ENCODE data around the gene DIP2C. TPM values are rescaled to one million over a fixed set of nuclear protein-coding genes. Genes with fewer than 3 reads are reported as not detected.
A peak's percentile ranks its signal among the peaks of the same experiment; 100 is the strongest.

Gene DIP2C
- total RNA-seq, 1 donor from 2014 or later: 52.6 TPM

GRCh38 chr10:423178-423577 is 266.3 kb downstream of the DIP2C start:
- peaks cover under 1% of the 10 kb centered on the region for H3K36me3 Mint-ChIP-seq (ENCODE audit: unreplicated experiment)
- no peak for DNase-seq
- no peak overlapping the region for H3K4me3 Mint-ChIP-seq (ENCODE audit: unreplicated experiment)
- H3K4me1 Mint-ChIP-seq (ENCODE audit: low read depth, unreplicated experiment): peaks cover 19% of the 10 kb centered on the region
- TF ChIP-seq, protein P1, sequence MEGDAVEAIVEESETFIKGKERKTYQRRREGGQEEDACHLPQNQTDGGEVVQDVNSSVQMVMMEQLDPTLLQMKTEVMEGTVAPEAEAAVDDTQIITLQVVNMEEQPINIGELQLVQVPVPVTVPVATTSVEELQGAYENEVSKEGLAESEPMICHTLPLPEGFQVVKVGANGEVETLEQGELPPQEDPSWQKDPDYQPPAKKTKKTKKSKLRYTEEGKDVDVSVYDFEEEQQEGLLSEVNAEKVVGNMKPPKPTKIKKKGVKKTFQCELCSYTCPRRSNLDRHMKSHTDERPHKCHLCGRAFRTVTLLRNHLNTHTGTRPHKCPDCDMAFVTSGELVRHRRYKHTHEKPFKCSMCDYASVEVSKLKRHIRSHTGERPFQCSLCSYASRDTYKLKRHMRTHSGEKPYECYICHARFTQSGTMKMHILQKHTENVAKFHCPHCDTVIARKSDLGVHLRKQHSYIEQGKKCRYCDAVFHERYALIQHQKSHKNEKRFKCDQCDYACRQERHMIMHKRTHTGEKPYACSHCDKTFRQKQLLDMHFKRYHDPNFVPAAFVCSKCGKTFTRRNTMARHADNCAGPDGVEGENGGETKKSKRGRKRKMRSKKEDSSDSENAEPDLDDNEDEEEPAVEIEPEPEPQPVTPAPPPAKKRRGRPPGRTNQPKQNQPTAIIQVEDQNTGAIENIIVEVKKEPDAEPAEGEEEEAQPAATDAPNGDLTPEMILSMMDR (IDR thresholded peaks at IDR 0.05; ENCODE audit: partially characterized antibody, unreplicated experiment): no peak
- H3K27me3 Mint-ChIP-seq (ENCODE audit: unreplicated experiment): no peaks in the 10 kb centered on the region
- H3K27ac Mint-ChIP-seq (ENCODE audit: unreplicated experiment): no peak overlapping the region
- H3K9me3 Mint-ChIP-seq (ENCODE audit: unreplicated experiment): peaks cover 8% of the 10 kb centered on the region

DNA sequence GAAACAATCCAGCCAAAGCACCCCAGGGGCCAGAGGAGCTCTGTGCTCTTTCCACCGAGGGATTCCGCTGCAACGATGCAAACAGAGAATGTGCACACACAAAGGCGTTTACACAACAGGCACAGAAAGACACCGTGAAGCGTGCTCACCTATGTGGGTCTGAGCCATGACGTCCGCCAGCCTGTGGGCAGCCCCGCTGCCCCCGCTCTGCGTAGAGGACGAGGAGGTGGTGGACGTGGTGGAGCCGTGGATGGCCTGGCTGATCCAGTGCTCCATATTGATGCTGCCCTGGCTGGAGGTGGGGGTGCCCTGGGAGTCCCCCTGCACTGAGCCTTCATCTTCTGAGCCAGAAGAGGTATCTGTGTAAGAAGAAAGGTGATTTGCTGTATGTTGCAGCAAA is 266.8 kb downstream of the DIP2C start:
- TF ChIP-seq, protein P1 (IDR thresholded peaks at IDR 0.05; ENCODE audit: partially characterized antibody, unreplicated experiment): no peak
- no peak for DNase-seq
- Mint-ChIP-seq H3K4me1 (ENCODE audit: low read depth, unreplicated experiment) (peaks cover 19% of the 10 kb centered on the region), H3K27ac (ENCODE audit: unreplicated experiment) (no peak overlapping the region), H3K4me3 (ENCODE audit: unreplicated experiment) (no peak overlapping the region), H3K36me3 (ENCODE audit: unreplicated experiment) (no peaks in the 10 kb centered on the region), H3K9me3 (ENCODE audit: unreplicated experiment) (peaks cover 8% of the 10 kb centered on the region), H3K27me3 (ENCODE audit: unreplicated experiment) (no peaks in the 10 kb centered on the region)

DNA sequence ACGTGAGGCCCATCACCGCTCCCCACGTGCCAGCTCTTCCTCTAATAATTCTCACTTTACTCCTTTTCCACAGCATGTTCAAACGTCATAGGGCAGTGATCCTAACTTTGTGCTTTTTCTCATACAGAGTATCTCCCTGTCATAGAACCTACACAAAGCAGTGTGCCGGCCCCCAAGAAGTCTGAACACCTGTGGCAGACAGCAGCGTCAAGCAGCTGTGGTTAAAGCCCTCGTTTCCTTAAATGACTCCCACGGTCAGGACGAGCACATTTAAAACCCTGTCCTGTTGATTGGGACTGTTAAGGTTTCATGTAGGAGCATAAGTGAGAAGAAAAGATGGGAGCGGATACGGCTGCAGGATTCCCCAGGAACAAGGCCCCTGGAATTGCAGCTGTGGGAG is 267.2 kb downstream of the DIP2C start:
- no peak for DNase-seq
- TF ChIP-seq, protein P1 (IDR thresholded peaks at IDR 0.05; ENCODE audit: partially characterized antibody, unreplicated experiment): no peak
- no peaks in the 10 kb centered on the region for H3K36me3 Mint-ChIP-seq (ENCODE audit: unreplicated experiment)
- no peak overlapping the region for H3K27ac Mint-ChIP-seq (ENCODE audit: unreplicated experiment)
- H3K9me3 Mint-ChIP-seq (ENCODE audit: unreplicated experiment): peaks cover 8% of the 10 kb centered on the region
- no peaks in the 10 kb centered on the region for H3K27me3 Mint-ChIP-seq (ENCODE audit: unreplicated experiment)
- H3K4me1 Mint-ChIP-seq (ENCODE audit: low read depth, unreplicated experiment): peaks cover 19% of the 10 kb centered on the region
- H3K4me3 Mint-ChIP-seq (ENCODE audit: unreplicated experiment): no peak overlapping the region

DNA sequence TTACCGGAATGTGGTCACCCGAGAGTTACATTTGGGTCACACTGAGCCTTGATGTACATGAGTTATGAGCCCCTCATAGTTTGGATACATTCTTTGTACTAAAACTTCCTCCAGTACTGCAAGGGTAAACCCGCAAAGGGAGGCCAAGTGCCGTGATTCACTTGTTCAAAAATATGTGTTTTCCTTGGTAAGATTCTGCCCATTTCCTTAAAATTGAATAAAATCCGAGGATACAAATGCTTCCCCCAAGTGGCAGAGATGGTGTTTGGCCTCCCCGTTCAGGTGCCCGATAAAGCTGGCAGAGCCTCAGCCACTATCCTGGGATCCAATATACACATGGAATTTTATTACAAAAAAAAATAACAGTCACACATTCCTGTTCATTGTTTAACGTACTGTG is 268.3 kb downstream of the DIP2C start:
- TF ChIP-seq, protein P1 (IDR thresholded peaks at IDR 0.05; ENCODE audit: partially characterized antibody, unreplicated experiment): no peak
- peaks cover 21% of the 10 kb centered on the region for H3K4me1 Mint-ChIP-seq (ENCODE audit: low read depth, unreplicated experiment)
- H3K27ac Mint-ChIP-seq (ENCODE audit: unreplicated experiment): peak overlapping the region; percentile 80
- peaks cover 2% of the 10 kb centered on the region for H3K27me3 Mint-ChIP-seq (ENCODE audit: unreplicated experiment)
- no peak for DNase-seq
- no peak overlapping the region for H3K4me3 Mint-ChIP-seq (ENCODE audit: unreplicated experiment)
- peaks cover 9% of the 10 kb centered on the region for H3K9me3 Mint-ChIP-seq (ENCODE audit: unreplicated experiment)
- no peaks in the 10 kb centered on the region for H3K36me3 Mint-ChIP-seq (ENCODE audit: unreplicated experiment)

DNA sequence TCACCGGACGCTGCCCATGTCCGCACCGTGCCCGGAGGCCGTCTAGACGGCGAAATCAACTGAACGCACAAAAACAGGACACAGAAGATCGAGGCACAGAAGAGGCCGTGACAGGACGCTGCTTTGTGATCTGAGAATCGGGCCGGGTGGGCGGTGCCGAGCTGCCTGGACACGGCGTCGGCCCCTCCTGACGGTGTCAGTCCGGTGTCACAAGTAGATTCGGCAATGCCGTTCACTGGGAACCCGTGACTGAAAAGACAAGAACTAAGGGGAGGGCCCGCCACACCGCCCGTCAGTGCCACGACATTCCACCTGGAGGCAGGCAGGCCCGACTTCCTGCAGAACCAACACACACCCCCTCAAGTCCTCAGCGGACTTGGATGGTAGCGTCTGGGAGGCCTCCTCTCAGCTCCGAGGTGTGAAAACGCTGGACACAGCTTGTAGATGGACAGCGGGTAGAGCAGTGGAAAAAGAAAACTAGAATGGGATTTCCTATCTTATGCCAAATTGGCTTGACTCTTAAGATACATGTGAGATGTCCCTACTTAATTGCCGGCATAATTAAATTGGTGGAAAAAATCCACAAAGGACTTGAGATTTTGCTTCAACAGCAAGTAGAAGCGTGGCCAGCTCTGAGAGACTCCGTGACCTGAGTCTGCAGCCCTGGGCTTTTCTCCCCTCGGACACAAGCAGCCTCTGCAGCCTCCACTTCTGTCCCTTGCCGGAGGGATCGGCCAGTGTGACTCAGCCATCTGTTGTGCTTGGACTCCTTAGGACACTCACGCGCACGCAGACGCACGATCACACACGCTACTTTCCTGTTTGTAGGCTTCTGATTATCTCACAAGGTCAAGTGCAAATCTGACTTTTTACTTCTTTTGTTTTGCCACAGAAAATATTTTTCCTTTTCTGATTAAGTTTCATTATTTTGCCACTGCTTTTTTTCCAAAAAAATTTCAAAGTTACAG is 269.0 kb downstream of the DIP2C start:
- Mint-ChIP-seq H3K4me3 (ENCODE audit: unreplicated experiment) (no peak overlapping the region), H3K36me3 (ENCODE audit: unreplicated experiment) (no peaks in the 10 kb centered on the region), H3K27me3 (ENCODE audit: unreplicated experiment) (peaks cover 4% of the 10 kb centered on the region), H3K27ac (ENCODE audit: unreplicated experiment) (peak overlapping the region; percentile 80), H3K4me1 (ENCODE audit: low read depth, unreplicated experiment) (peaks cover 21% of the 10 kb centered on the region), H3K9me3 (ENCODE audit: unreplicated experiment) (peaks cover 9% of the 10 kb centered on the region)
- TF ChIP-seq, protein P1 (IDR thresholded peaks at IDR 0.05; ENCODE audit: partially characterized antibody, unreplicated experiment): no peak
- peak; percentile 65 for DNase-seq

All from glutamatergic neuron (in vitro differentiated cells).